Mucosa of descending colon (tissue), 3 donors: Measurements from ENCODE around the gene FAM107B. TPM values are rescaled to one million over a fixed set of nuclear protein-coding genes. Genes with fewer than 3 reads are reported as not detected.

Experiments
- ATAC-seq: fragments of 200-7000 bp; cut with Tn5 transposase; one replicate; pipeline ENCODE4 v1.9.1; 2020; ENCODE audit warnings: mild to moderate bottlenecking, moderate library complexity
- DNase-seq, 3 donors: peaks; one replicate each; pipeline ENCODE4 v3.0.0-alpha.2; 2020
- H3K36me3 ChIP-seq: fragments of 200-600 bp; one replicate; pipeline ENCODE4 v1.8.0; 2021; ENCODE audit warnings: low read depth, mild to moderate bottlenecking
- H3K4me1 ChIP-seq: fragments of 200-600 bp; one replicate; pipeline ENCODE4 v1.8.0; 2021; ENCODE audit warnings: low read depth, mild to moderate bottlenecking
- H3K4me3 ChIP-seq: fragments of 200-600 bp; one replicate; pipeline ENCODE4 v1.8.0; 2021; ENCODE audit warnings: mild to moderate bottlenecking
- H3K9me3 ChIP-seq: fragments of 200-600 bp; one replicate; pipeline ENCODE4 v1.8.0; 2021; ENCODE audit warnings: mild to moderate bottlenecking
- intact Hi-C, 2 donors: fragments of 100-400 bp; cut with DNase I in 1 of 2; cut with micrococcal nuclease in 1 of 2; formaldehyde crosslinking; loops; one replicate each; pipeline versions ENCODE4 v1.11.0 to v1.11.1; 2022; cut with DNase I, micrococcal nuclease
- total RNA-seq, 3 donors: library from RNA; stranded (reverse); fragmentation: NEBNext Ultra II Directional in 2 of 3; extraction: Animal tissue kit (Norgen Biotek cat#: 25700) in 2 of 3; gene quantifications; one replicate each; pipeline versions ENCODE4 v1.2.1 to v1.2.4, GENCODE V29; 2021 to 2023
- TF ChIP-seq, protein P1 (sequence below): fragments of 200-600 bp; IDR thresholded peaks from one replicate; pipeline ENCODE4 v1.8.0; 2022; ENCODE audit warnings: antibody characterized with exemption, mild to moderate bottlenecking
- donor health status: DM: no; HTN: no; CAD: no; lungs with moderate emphysema.
- donor health status: DM: no; HTN: no; CAD: no.
- donor health status: DM: no; HTN: yes; CAD: no.

Gene FAM107B
- total RNA-seq, 3 donors from 2014 or later: 45.6 to 77.7 (median 76.9) TPM

DNA sequence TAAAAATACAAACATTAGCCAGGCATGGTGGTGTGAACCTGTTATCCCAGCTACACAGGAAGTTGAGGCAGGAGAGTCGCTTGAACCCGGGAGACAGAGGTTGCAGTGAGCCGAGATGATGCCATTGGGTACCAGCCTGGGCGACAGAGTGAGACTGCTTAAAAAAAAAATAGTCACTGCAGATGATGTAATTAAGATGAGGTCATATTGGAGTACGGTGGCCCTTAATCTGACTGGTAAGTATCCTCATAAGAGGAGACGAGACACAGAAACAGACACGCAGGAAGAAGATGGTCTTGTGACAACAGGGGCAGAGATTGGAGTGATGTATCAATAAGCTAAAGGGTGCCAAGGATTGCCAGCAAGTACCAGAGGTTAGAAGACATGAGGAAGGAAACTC, 156.0 kb downstream of the FAM107B start:
- H3K9me3 ChIP-seq: no peaks in the 10 kb centered on the region
- ATAC-seq (no peak), DNase-seq (no peak)
- TF ChIP-seq, protein P1, sequence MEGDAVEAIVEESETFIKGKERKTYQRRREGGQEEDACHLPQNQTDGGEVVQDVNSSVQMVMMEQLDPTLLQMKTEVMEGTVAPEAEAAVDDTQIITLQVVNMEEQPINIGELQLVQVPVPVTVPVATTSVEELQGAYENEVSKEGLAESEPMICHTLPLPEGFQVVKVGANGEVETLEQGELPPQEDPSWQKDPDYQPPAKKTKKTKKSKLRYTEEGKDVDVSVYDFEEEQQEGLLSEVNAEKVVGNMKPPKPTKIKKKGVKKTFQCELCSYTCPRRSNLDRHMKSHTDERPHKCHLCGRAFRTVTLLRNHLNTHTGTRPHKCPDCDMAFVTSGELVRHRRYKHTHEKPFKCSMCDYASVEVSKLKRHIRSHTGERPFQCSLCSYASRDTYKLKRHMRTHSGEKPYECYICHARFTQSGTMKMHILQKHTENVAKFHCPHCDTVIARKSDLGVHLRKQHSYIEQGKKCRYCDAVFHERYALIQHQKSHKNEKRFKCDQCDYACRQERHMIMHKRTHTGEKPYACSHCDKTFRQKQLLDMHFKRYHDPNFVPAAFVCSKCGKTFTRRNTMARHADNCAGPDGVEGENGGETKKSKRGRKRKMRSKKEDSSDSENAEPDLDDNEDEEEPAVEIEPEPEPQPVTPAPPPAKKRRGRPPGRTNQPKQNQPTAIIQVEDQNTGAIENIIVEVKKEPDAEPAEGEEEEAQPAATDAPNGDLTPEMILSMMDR: no peak
- no peaks in the 10 kb centered on the region for H3K36me3 ChIP-seq
- no peak overlapping the region for H3K4me3 ChIP-seq
- peaks cover 5% of the 10 kb centered on the region for H3K4me1 ChIP-seq
- intact Hi-C loops: no loop called here

DNA sequence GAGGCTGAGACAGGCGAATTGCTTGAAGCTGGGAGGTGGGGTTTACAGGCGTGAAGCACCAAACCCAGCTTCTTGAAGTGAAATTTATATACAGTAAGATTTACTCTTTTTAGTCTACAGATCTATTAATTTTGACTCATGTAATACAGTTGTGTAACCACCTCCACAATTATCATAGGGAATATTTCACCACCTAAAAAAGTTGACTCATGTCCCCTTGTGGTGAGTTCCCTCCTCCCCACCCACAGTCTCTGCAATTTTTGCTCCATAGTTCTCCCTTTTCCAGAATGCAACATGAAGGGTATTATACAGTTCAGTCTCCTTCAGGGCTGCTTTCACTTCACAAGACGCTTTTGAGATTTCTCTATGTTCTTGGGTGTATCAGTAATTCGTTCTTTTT, 156.8 kb downstream of the FAM107B start:
- no peaks in the 10 kb centered on the region for H3K36me3 ChIP-seq
- no peak overlapping the region for H3K4me3 ChIP-seq
- peaks cover 5% of the 10 kb centered on the region for H3K4me1 ChIP-seq
- no peaks in the 10 kb centered on the region for H3K9me3 ChIP-seq
- DNase-seq: no peak
- intact Hi-C loops: no loop called here
- ATAC-seq: peak; percentile 25
- TF ChIP-seq, protein P1: no peak

DNA sequence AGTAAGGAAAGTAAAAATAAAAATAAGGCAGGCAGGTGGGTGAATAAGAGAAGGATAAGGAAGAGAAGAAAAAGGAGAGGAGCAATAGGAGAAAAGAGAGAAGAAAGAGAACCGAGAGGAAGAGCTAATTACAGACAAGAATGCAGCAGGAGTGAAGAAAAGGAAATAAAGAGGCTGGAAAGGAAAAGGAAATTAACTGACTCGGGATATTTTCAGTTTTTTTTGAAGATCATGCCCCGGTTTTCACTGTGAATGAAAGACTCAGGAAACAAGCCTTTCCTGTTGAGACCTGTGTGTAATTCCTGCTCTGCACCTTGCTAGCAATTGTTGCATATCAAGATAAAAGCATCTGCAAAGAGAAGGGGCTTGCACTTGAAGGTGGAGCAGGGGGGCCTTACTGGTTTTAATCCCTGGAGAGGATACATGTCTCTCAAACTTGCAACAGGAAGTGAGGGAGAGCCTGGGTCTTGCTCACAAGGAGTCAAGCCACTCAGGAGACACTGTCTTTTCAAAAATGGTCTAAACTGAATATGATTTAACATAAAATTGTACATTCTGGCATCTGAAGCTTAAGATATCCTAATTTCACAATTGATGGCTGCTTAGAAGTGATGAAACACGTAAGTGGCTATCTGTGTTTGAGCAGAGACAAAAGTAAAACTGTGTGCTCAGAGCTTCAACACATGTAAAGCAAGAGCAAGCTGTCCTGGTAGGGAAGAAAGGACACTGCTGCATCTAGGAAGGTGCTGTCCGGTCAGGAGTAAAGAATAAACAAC, 157.6 kb downstream of the FAM107B start:
- intact Hi-C loops: no loop called here
- DNase-seq (no peak), ATAC-seq (no peak)
- Histone ChIP-seq H3K9me3 (no peaks in the 10 kb centered on the region), H3K4me1 (peaks cover 5% of the 10 kb centered on the region), H3K4me3 (no peak overlapping the region), H3K36me3 (no peaks in the 10 kb centered on the region)
- TF ChIP-seq, protein P1: no peak

DNA sequence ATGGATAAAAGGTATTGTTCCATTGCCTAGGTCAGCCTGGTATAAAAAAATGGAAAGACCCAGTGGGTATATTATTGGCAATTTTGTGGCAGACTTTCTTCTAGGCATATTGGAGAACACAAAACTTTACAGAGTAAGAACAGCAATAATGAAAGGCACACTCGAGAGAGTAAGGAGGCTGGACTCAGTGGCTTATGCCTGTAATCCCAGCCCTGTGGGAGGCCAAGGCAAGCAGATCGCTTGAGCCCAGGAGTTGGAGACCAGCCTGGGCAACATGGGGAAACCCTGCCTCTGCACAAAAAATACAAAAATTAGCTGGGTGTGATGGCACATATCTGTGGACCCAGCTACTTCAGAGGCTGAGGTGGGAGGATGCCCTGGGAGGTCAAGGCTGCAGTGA, 158.2 kb downstream of the FAM107B start:
- Histone ChIP-seq H3K9me3 (no peaks in the 10 kb centered on the region), H3K4me1 (peaks cover 5% of the 10 kb centered on the region), H3K4me3 (no peak overlapping the region), H3K36me3 (no peaks in the 10 kb centered on the region)
- ATAC-seq (no peak), DNase-seq (no peak)
- TF ChIP-seq, protein P1: no peak
- intact Hi-C loops: no loop called here

DNA sequence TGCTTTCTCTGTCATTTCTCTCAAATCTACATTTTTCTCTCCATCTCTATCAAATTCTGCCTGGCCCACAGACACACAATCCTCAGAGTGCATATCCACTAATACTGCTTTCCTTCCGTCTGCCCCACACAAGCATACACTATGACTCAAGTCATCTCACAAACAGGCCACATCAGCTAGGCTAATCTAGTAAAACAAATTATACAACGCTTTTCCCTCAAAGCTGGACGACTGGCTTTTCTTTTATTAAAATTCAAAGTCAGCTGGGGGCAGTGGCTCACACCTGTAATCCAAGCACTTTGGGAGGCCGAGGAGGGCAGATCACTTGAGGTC, 161.1 kb downstream of the FAM107B start:
- intact Hi-C loops: no loop called here

More for the DNA sequence above, 161.1 kb downstream of the FAM107B start:
- no peak for ATAC-seq
- no peaks in the 10 kb centered on the region for H3K36me3 ChIP-seq
- TF ChIP-seq, protein P1: no peak
- no peaks in the 10 kb centered on the region for H3K9me3 ChIP-seq
- DNase-seq: no peak
- peaks cover 5% of the 10 kb centered on the region for H3K4me1 ChIP-seq
- H3K4me3 ChIP-seq: no peak overlapping the region
